ENCODE data around the gene AGT. TPM values are rescaled to one million over a fixed set of nuclear protein-coding genes. Genes with fewer than 3 reads are reported as not detected.

AGT gene
- 0.48 and 1.9 TPM in 2 replicates for polyA plus RNA-seq

GRCh38 chr1:230713915-230714764, at the start of gene AGT:
Gene AGT (minus strand): TSS chr1:230714122. CDS start chr1:230710823, 3,299 bp downstream.

GRCh38 chr1:230747127-230747730, 33.3 kb upstream of the AGT start, which contains the start of gene CAPN9:
Gene CAPN9 (plus strand): TSS chr1:230747388. CDS start chr1:230747497, 109 bp downstream.

Other genes with a start within 250 kb of the AGT start
- 14.4 and 17.8 TPM in 2 replicates for gene COG2, start 71.6 kb downstream of the AGT start, polyA plus RNA-seq
- 0.09 TPM in 1 of 2 replicates, not detected in the other for gene CAPN9, start 33.3 kb upstream of the AGT start, polyA plus RNA-seq
- gene C1orf198, start 154.4 kb upstream of the AGT start, polyA plus RNA-seq, result 13.3 and 18.8 TPM in 2 replicates

All from Purkinje cell (primary cell).